HG03432 (cell line): ENCODE results near the gene APBB1IP.

Experiments
- ATAC-seq: cut with Tn5 transposase; IDR thresholded peaks from one replicate; pipeline ENCODE4 v1.9.1; 2021; ENCODE audit warnings: mild to moderate bottlenecking, moderate library complexity; ENCODE audit not compliant: unreplicated experiment

APBB1IP gene

GRCh38 chr10:26612151-26612915, 174.2 kb downstream of the APBB1IP start:
- no peak for ATAC-seq
